ENCODE data around the gene TLE4. TPM values are rescaled to one million over a fixed set of nuclear protein-coding genes. Genes with fewer than 3 reads are reported as not detected.
"Not testable (repeated sequence)": the region's sequence is repeated elsewhere in the genome, so short reads cannot be mapped to it uniquely, and the experiment has no call there.

The TLE4 gene
- polyA plus RNA-seq, 1 experiment, result 154 TPM

GRCh38 chr9:79651251-79651795 is 79.6 kb downstream of the TLE4 start:
- CTCF ChIA-PET, result no interaction called here
- TF ChIP-seq CTCF (IDR thresholded peaks at IDR 0.05; ENCODE audit: insufficient read depth, low read depth, low read length), result no peak
- no peak for DNase-seq (ENCODE audit: low read depth)
- Histone ChIP-seq H3K27me3 (ENCODE audit: control insufficient read depth, insufficient read depth, low read length) (no peaks in the 10 kb centered on the region), H3K4me3 (ENCODE audit: low read depth, low read length) (no peak overlapping the region), H3K36me3 (ENCODE audit: control insufficient read depth, insufficient read depth, low read length) (peaks cover 10% of the 10 kb centered on the region)
- POLR2A ChIA-PET, result no interaction called here

GRCh38 chr9:79652598-79652997 is 80.8 kb downstream of the TLE4 start:
- TF ChIP-seq CTCF (IDR thresholded peaks at IDR 0.05; ENCODE audit: insufficient read depth, low read depth, low read length), result no peak
- Histone ChIP-seq H3K4me3 (ENCODE audit: low read depth, low read length) (no peak overlapping the region), H3K27me3 (ENCODE audit: control insufficient read depth, insufficient read depth, low read length) (no peaks in the 10 kb centered on the region), H3K36me3 (ENCODE audit: control insufficient read depth, insufficient read depth, low read length) (peaks cover 10% of the 10 kb centered on the region)
- no peak for DNase-seq (ENCODE audit: low read depth)
- POLR2A ChIA-PET, result no interaction called here
- CTCF ChIA-PET, result interaction anchor here (0.6 kb wide), 1 partner anchor 149 kb away, joined by 3 read pairs; no protein-coding TSS in a partner anchor

- CTCF ChIA-PET; H3K27me3 ChIP-seq (ENCODE audit: control insufficient read depth, insufficient read depth, low read length); H3K36me3 ChIP-seq (ENCODE audit: control insufficient read depth, insufficient read depth, low read length); DNase-seq (ENCODE audit: low read depth); POLR2A ChIA-PET; H3K4me3 ChIP-seq (ENCODE audit: low read depth, low read length): not testable (repeated sequence)
Observed at GRCh38 chr9:79654591-79655382, 83.0 kb downstream of the TLE4 start.

- CTCF ChIA-PET, result interaction anchor here (1.4 kb wide), 1 partner anchor 8 kb away, joined by 5 read pairs; no protein-coding TSS in a partner anchor
- DNase-seq (ENCODE audit: low read depth), result no peak
- POLR2A ChIA-PET, result no interaction called here
Observed at GRCh38 chr9:79655551-79655950, 83.8 kb downstream of the TLE4 start.

GRCh38 chr9:79656169-79656568 is 84.4 kb downstream of the TLE4 start:
- Histone ChIP-seq H3K36me3 (ENCODE audit: control insufficient read depth, insufficient read depth, low read length) (peaks cover 6% of the 10 kb centered on the region; the same call in 1 of the 2 replicates), H3K4me3 (ENCODE audit: low read depth, low read length) (no peak overlapping the region), H3K27me3 (ENCODE audit: control insufficient read depth, insufficient read depth, low read length) (no peaks in the 10 kb centered on the region)
- no peak for DNase-seq (ENCODE audit: low read depth)
- TF ChIP-seq CTCF (IDR thresholded peaks at IDR 0.05; ENCODE audit: insufficient read depth, low read depth, low read length), result no peak
- POLR2A ChIA-PET, result no interaction called here
- CTCF ChIA-PET, result interaction anchor here (1.4 kb wide), 1 partner anchor 9 kb away, joined by 5 read pairs; no protein-coding TSS in a partner anchor

More at GRCh38 chr9:79655551-79655950, 83.8 kb downstream of the TLE4 start:
- Histone ChIP-seq H3K36me3 (ENCODE audit: control insufficient read depth, insufficient read depth, low read length) (peaks cover 6% of the 10 kb centered on the region; the same call in 1 of the 2 replicates), H3K27me3 (ENCODE audit: control insufficient read depth, insufficient read depth, low read length) (no peaks in the 10 kb centered on the region), H3K4me3 (ENCODE audit: low read depth, low read length) (no peak overlapping the region)
- no peak for TF ChIP-seq CTCF (IDR thresholded peaks at IDR 0.05; ENCODE audit: insufficient read depth, low read depth, low read length)
